Measurements from ENCODE around the gene VSTM4. TPM values are rescaled to one million over a fixed set of nuclear protein-coding genes. Genes with fewer than 3 reads are reported as not detected.

VSTM4 gene
- total and polyA plus RNA-seq, 4 donors: 2.9 to 49.4 (median 7.2) TPM

DNA sequence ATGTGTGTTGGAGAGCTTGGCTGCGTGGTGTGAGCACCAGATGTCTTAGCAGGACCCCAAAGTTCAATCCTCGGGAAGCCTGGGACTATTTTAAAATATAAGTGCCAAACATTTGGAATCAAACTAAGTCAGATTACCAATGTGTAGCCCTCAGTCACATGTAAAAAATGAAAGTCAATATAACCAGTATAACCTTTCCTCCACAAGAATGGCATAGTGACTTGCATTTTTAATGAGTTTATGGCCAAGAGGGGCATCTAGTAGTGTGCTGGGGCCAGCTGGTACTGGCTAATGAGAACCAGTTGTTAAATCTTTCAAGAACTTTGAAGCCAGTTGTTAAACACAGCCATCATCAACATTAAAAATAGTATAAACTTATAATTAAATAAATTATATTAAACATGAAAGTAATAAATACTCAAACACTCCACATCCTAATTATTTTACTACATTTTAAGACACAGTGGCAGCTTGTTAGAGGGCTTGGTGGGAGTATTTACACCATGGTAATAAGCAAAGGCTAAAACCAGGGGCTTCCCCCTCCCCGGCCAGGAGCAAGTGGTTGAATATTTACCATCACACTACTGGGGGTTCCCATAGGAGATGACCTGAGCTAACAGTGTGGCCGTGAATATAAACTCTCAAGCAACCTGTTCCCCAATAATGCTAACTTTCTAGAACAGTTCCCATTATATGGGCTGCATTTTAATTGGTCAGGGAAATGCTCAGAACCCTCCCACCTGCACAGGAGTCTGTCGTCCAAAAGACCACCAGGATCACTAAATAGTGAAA, 26.4 kb upstream of the VSTM4 start:
- 83 to 91% methylated on average over 5 of the region's 5 CpGs for WGBS, 2 donors
- H3K4me3 ChIP-seq: no peak overlapping the region
- H3K27me3 ChIP-seq (ENCODE audit: control insufficient read depth in 3 of 3, insufficient read depth in 3 of 3, low read length in 2 of 3): no peaks in the 10 kb centered on the region
- H3K9me3 ChIP-seq (ENCODE audit: control insufficient read depth in 4 of 4, insufficient read depth in 3 of 4, low read length in 3 of 4): no peaks in the 10 kb centered on the region
- peaks cover 0 to 67% (median 5%) of the 10 kb centered on the region in 5 donors for H3K4me1 ChIP-seq (ENCODE audit: control insufficient read depth in 5 of 5, insufficient read depth in 5 of 5, low read length in 5 of 5)
- TF ChIP-seq CTCF (IDR thresholded peaks at IDR 0.05; ENCODE audit: control extremely low read depth, extremely low read depth): no peak
- H3K36me3 ChIP-seq (ENCODE audit: control insufficient read depth in 4 of 4, insufficient read depth in 4 of 4, low read length in 4 of 4): no peaks in the 10 kb centered on the region
- H3K27ac ChIP-seq (ENCODE audit: low read depth in 1 of 2, low read length in 1 of 2): no peak overlapping the region
- ATAC-seq (ENCODE audit: insufficient read depth, low FRiP score) (no peak), DNase-seq (no peak)
- no peak overlapping the region for H3K9ac ChIP-seq (ENCODE audit: insufficient read depth in 1 of 2, low read length in 2 of 2)

DNA sequence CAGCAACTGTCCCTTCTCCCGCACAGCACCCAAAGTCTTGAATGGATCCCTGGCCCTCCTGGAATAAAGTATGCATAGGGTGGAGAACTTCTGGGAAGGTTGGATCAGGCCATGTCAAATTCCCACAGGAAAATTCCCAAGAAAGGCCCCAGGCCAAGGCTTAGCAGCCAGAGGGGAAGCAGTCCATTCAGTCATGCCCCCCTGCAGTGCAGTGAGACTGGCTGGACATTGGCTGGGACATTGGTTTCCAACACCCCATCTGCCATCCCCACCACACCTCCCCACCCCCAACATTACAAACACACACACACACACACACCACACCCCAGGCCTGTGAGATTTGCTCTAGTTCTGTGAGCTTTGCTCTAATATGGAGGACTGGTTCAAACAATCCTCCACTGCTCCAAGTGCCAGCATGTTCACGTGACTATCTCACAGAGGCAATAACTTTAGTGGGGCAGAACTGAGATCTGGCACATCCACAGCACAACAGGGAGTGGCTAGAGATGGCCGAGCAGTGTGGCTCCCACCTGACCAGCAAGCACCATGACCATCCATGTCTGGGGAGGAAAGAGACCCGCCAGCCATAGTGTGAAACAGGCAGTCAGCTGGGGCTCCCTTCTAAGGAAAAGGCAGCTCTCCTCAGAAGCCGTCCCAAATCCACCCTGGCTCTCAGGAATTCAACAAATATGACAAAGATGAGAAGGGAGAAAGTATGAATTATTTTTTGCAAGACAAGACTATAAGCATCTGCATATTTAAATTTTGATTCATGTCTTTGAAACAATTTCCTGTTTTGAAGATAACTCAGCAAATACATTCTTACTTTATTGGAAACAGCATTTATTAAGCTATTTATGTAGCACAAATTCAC, 25.2 kb upstream of the VSTM4 start:
- Histone ChIP-seq H3K4me1 (ENCODE audit: control insufficient read depth in 5 of 5, insufficient read depth in 5 of 5, low read length in 5 of 5) (peaks cover 0 to 75% (median 7%) of the 10 kb centered on the region in 5 donors), H3K9me3 (ENCODE audit: control insufficient read depth in 4 of 4, insufficient read depth in 3 of 4, low read length in 3 of 4) (no peaks in the 10 kb centered on the region), H3K36me3 (ENCODE audit: control insufficient read depth in 4 of 4, insufficient read depth in 4 of 4, low read length in 4 of 4) (no peaks in the 10 kb centered on the region), H3K27me3 (ENCODE audit: control insufficient read depth in 3 of 3, insufficient read depth in 3 of 3, low read length in 2 of 3) (no peaks in the 10 kb centered on the region), H3K4me3 (no peak overlapping the region), H3K27ac (ENCODE audit: low read depth in 1 of 2, low read length in 1 of 2) (no peak overlapping the region), H3K9ac (ENCODE audit: insufficient read depth in 1 of 2, low read length in 2 of 2) (no peak overlapping the region)
- no peak for ATAC-seq (ENCODE audit: insufficient read depth, low FRiP score)
- 81 to 94% methylated on average over 5 of the region's 5 CpGs for WGBS, 2 donors
- no peak for TF ChIP-seq CTCF (IDR thresholded peaks at IDR 0.05; ENCODE audit: control extremely low read depth, extremely low read depth)
- peak in 1 of 3 donors; percentile 21 for DNase-seq

DNA sequence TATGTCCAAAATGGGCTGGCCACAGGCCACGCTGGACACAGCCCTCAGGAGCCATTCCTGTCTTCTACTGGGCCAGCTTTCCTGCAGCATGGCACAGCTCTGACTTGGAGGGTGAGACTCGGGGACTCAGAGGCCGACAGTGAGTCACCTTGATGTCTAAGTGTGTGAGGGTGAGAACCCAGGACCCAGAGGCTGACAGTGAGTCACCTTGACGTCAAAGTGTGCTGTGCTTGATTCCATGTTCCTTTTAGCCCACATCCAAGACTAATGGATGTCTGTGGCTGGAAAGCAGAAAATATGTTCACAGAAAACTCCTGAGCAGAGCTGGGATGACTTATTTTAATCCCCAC, 24.5 kb upstream of the VSTM4 start:
- Histone ChIP-seq H3K9ac (ENCODE audit: insufficient read depth in 1 of 2, low read length in 2 of 2) (no peak overlapping the region), H3K4me3 (no peak overlapping the region), H3K4me1 (ENCODE audit: control insufficient read depth in 5 of 5, insufficient read depth in 5 of 5, low read length in 5 of 5) (peaks cover 0 to 71% (median 5%) of the 10 kb centered on the region in 5 donors), H3K27ac (ENCODE audit: low read depth in 1 of 2, low read length in 1 of 2) (peak overlapping the region in 1 of 2 donors; percentile 44), H3K9me3 (ENCODE audit: control insufficient read depth in 4 of 4, insufficient read depth in 3 of 4, low read length in 3 of 4) (no peaks in the 10 kb centered on the region), H3K36me3 (ENCODE audit: control insufficient read depth in 4 of 4, insufficient read depth in 4 of 4, low read length in 4 of 4) (no peaks in the 10 kb centered on the region), H3K27me3 (ENCODE audit: control insufficient read depth in 3 of 3, insufficient read depth in 3 of 3, low read length in 2 of 3) (no peaks in the 10 kb centered on the region)
- DNase-seq (no peak), ATAC-seq (ENCODE audit: insufficient read depth, low FRiP score) (no peak)
- WGBS, 2 donors: 86 to 95% methylated on average over 4 of the region's 4 CpGs
- no peak for TF ChIP-seq CTCF (IDR thresholded peaks at IDR 0.05; ENCODE audit: control extremely low read depth, extremely low read depth)
